Endothelial cell of umbilical vein (primary cell): Measurements from ENCODE around the gene ADIPOQ. TPM values are rescaled to one million over a fixed set of nuclear protein-coding genes. Genes with fewer than 3 reads are reported as not detected.

Experiments
- BruUV-seq: library from RNA; stranded (reverse); fragments of 400-500 nt; replicated peaks from 2 replicates; lab custom pipeline; 2021; lab: Mats Ljungman, UMichigan
- CTCF ChIA-PET: fragments of 300-600, 350-600 bp; sonication (Branson Sonifier 250); formaldehyde crosslinking; loops from one replicate; lab custom pipeline; 2021; ENCODE audit warnings: antibody characterized with exemption, inconsistent platforms; lab: Charles Lee
- POLR2A ChIA-PET: fragments of 300-600, 350-600 bp; sonication (Branson Sonifier 250); formaldehyde crosslinking; loops from one replicate; lab custom pipeline; 2021; ENCODE audit warnings: antibody characterized with exemption, inconsistent platforms; lab: Charles Lee
- DNase-seq: peaks from one replicate; pipeline ENCODE4 v3.0.0-alpha.2; 2011; ENCODE audit warnings: low read depth, low spot score
- FAIRE-seq: peaks from 2 replicates; lab custom pipeline; 2011; peaks lifted over from hg19 to GRCh38; lab: Jason Lieb, UNC
- H2AFZ ChIP-seq: 2 replicates; pipeline ENCODE4 v1.6.0; 2012; ENCODE audit warnings: low read depth, low read length, control low read depth, inconsistent platforms
- H3K27ac ChIP-seq: 2 replicates; pipeline ENCODE4 v1.5.1; 2011; ENCODE audit warnings: low read depth, mild to moderate bottlenecking, control low read depth, low read length, moderate library complexity; ENCODE audit not compliant: insufficient read depth
- H3K27me3 ChIP-seq, 2 experiments: 2 replicates each; pipeline versions ENCODE4 v1.6.0 to v1.6.1; 2011; ENCODE audit warnings: low read length in 2 of 2, mixed read lengths in 1 of 2; ENCODE audit not compliant: control insufficient read depth in 2 of 2, insufficient read depth in 2 of 2
- H3K36me3 ChIP-seq, 2 experiments: 2 replicates in 1 of 2; 3 replicates in 1 of 2; pipeline ENCODE4 v1.5.1; 2011; ENCODE audit warnings: low read length in 2 of 2, mild to moderate bottlenecking in 1 of 2, moderate library complexity in 1 of 2; ENCODE audit not compliant: control insufficient read depth in 2 of 2, insufficient read depth in 2 of 2; ENCODE audit errors: extremely low read depth in 1 of 2
- H3K4me1 ChIP-seq: 3 replicates; pipeline ENCODE4 v1.5.1; 2011; ENCODE audit warnings: mild to moderate bottlenecking, low read length; ENCODE audit not compliant: control insufficient read depth, insufficient read depth; ENCODE audit errors: extremely low read depth
- H3K4me2 ChIP-seq: 2 replicates; pipeline ENCODE4 v1.6.1; 2011; ENCODE audit warnings: low read length, control low read depth, mixed read lengths; ENCODE audit not compliant: insufficient read depth
- H3K4me3 ChIP-seq, 3 experiments: fragments of 200-600 bp in 1 of 3; sonication (generic), shearing (Covaris generic) in 1 of 3; replicated peaks in 1 of 3; 2 replicates each; pipeline ENCODE4 v1.5.1; 2011 to 2016; ENCODE audit warnings: control low read depth in 3 of 3, low read length in 3 of 3, mild to moderate bottlenecking in 2 of 3, inconsistent platforms in 1 of 3, low read depth in 1 of 3, moderate library complexity in 1 of 3; ENCODE audit not compliant: insufficient read depth in 1 of 3
- H3K79me2 ChIP-seq: 2 replicates; pipeline ENCODE4 v1.6.0; 2012; ENCODE audit warnings: low read length, inconsistent platforms; ENCODE audit not compliant: control insufficient read depth, insufficient read depth
- H3K9ac ChIP-seq: replicated peaks from 2 replicates; pipeline ENCODE3; 2011; ENCODE audit warnings: low read length, control low read depth; ENCODE audit not compliant: insufficient read depth; ENCODE audit errors: extremely low read depth
- H3K9me1 ChIP-seq: replicated peaks from 3 replicates; pipeline ENCODE4 v1.6.0; 2011; ENCODE audit warnings: mild to moderate bottlenecking, low read length; ENCODE audit not compliant: control insufficient read depth, insufficient read depth; ENCODE audit errors: extremely low read depth
- H3K9me3 ChIP-seq: replicated peaks from 2 replicates; pipeline ENCODE4 v1.5.1; 2012; ENCODE audit warnings: low read length, inconsistent platforms; ENCODE audit not compliant: control insufficient read depth, insufficient read depth
- H4K20me1 ChIP-seq: replicated peaks from 2 replicates; pipeline ENCODE3; 2011; ENCODE audit warnings: mild to moderate bottlenecking, low read length; ENCODE audit not compliant: control insufficient read depth, insufficient read depth; ENCODE audit errors: extremely low read depth
- CTCF ChIP-seq, 2 donors: IDR thresholded peaks; 1 replicate in 1 of 2; 2 replicates in 1 of 2; pipeline ENCODE4 v1.5.1; 2011; ENCODE audit warnings: low read length in 2 of 2, mild to moderate bottlenecking in 2 of 2, moderate library complexity in 2 of 2, control low read depth in 1 of 2, inconsistent platforms in 1 of 2, low read depth in 1 of 2; ENCODE audit not compliant: insufficient read depth in 1 of 2; ENCODE audit errors: extremely low read depth in 1 of 2
- EZH2 ChIP-seq: IDR thresholded peaks from 2 replicates; pipeline ENCODE4 v1.6.1; 2012; ENCODE audit warnings: borderline replicate concordance, low read depth, mild to moderate bottlenecking, moderate library complexity, low read length, inconsistent platforms; ENCODE audit not compliant: severe bottlenecking
- FOS ChIP-seq: IDR thresholded peaks from 2 replicates; pipeline ENCODE4 v1.6.1; 2011; ENCODE audit warnings: mild to moderate bottlenecking, low read length, moderate library complexity, borderline replicate concordance; ENCODE audit not compliant: insufficient read depth
- GATA2 ChIP-seq: IDR thresholded peaks from 2 replicates; pipeline ENCODE4 v1.7.0; 2011; ENCODE audit warnings: low read depth, mild to moderate bottlenecking, moderate library complexity, mixed read lengths, low read length; ENCODE audit not compliant: insufficient read length, insufficient read depth
- JUN ChIP-seq: IDR thresholded peaks from 2 replicates; pipeline ENCODE4 v1.6.1; 2011; ENCODE audit warnings: borderline replicate concordance, low read depth; ENCODE audit not compliant: insufficient read length, insufficient read depth
- MAX ChIP-seq: IDR thresholded peaks from 2 replicates; pipeline ENCODE4 v1.6.1; 2011; ENCODE audit not compliant: insufficient read depth, insufficient read length
- MYC ChIP-seq: IDR thresholded peaks from one replicate; pipeline ENCODE4 v1.6.1; 2011; ENCODE audit warnings: mild to moderate bottlenecking, low read depth, low read length
- POLR2A ChIP-seq: IDR thresholded peaks from 2 replicates; pipeline ENCODE4 v1.6.1; 2012; ENCODE audit warnings: low read depth, mild to moderate bottlenecking, control low read depth, low read length
- POLR2AphosphoS5 ChIP-seq: IDR thresholded peaks from 2 replicates; pipeline ENCODE4 v1.6.1; 2012; ENCODE audit warnings: low read depth, mild to moderate bottlenecking, control low read depth, low read length, moderate library complexity; ENCODE audit not compliant: insufficient read depth
- dilution Hi-C: fragments of 300-500 bp; cut with MboI; formaldehyde crosslinking; loops from one replicate; pipeline ENCODE4 v1.15.0; 2019; ENCODE audit warnings: low sequenced_read_pairs; ENCODE audit not compliant: extremely low pct_ligation_motif_present
- intact Hi-C: fragments of 100-400 bp; cut with micrococcal nuclease; formaldehyde crosslinking; loops from one replicate; pipeline ENCODE4 v1.10.0; 2022
- polyA plus RNA-seq, 4 experiments: library from polyadenylated mRNA; depleted of rRNA in 3 of 4; stranded (reverse) in 3 of 4; unstranded in 1 of 4; fragments of >200 nt; gene quantifications; 2 replicates each; pipeline versions ENCODE4 v1.2.1 to v1.2.3, GENCODE V29; 2011 to 2012; ENCODE audit warnings: missing spikeins in 1 of 4
- total RNA-seq: library from RNA; stranded (reverse); gene quantifications from 2 replicates; pipeline ENCODE4 v1.2.3, GENCODE V29; 2021

ADIPOQ gene
- total and polyA plus RNA-seq, 2 donors (not counting 3 experiments of a cell fraction or from before 2014, with no cell fraction given), result not detected

DNA sequence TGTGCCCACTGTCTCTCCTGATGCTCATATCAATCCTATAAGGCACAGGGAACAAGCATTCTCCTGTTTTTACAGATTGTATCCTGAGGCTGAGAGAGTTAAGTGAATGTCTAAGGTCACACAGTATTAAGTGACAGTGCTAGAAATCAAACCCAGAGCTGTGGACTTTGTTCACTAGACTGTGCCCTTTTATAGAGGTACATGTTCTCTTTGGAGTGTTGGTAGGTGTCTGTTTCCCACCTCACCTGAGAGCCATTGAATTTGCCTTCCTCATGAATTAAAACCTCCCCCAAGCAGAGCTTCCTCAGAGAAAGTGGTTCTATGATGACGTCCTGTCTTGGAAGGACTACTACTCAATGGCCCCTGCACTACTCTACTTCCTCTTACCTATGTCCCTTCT is 12.4 kb downstream of the ADIPOQ start:
- intact Hi-C loops (no loop called here), dilution Hi-C loops (no loop called here)
- Histone ChIP-seq H3K9me1 (no peaks in the 10 kb centered on the region), H3K36me3 (no peaks in the 10 kb centered on the region), H2AFZ (no peak overlapping the region), H3K27ac (no peak overlapping the region), H3K9ac (no peak overlapping the region), H3K4me3 (no peak overlapping the region), H3K79me2 (no peaks in the 10 kb centered on the region), H3K27me3 (no peaks in the 10 kb centered on the region), H3K4me2 (no peak overlapping the region), H3K4me1 (no peaks in the 10 kb centered on the region), H3K9me3 (no peaks in the 10 kb centered on the region), H4K20me1 (no peaks in the 10 kb centered on the region)
- CTCF ChIA-PET, result interaction anchor here (0.8 kb wide), 1 partner anchor 310 kb away, joined by 4 read pairs; no protein-coding TSS in a partner anchor
- DNase-seq (no peak), FAIRE-seq (no peak)
- TF ChIP-seq POLR2AphosphoS5, result no peak
- no peak for TF ChIP-seq GATA2
- no peak for TF ChIP-seq MAX
- BruUV-seq, result no TSS peak
- POLR2A ChIA-PET, result no interaction called here

- FAIRE-seq (no peak), DNase-seq (no peak)
- dilution Hi-C loops, result no loop called here
- ChIA-PET CTCF (interaction anchor here (1.0 kb wide), 1 partner anchor 282 kb away, joined by 5 read pairs; the partner anchor contains the start of gene RPL39L), POLR2A (interaction anchor here (0.6 kb wide), 1 partner anchor 103 kb away, joined by 3 read pairs; no protein-coding TSS in a partner anchor)
- Histone ChIP-seq H4K20me1 (no peaks in the 10 kb centered on the region), H3K79me2 (no peaks in the 10 kb centered on the region), H3K4me1 (peaks cover 14% of the 10 kb centered on the region), H3K9me3 (no peaks in the 10 kb centered on the region), H2AFZ (no peak overlapping the region), H3K27me3 (no peaks in the 10 kb centered on the region), H3K4me3 (no peak overlapping the region), H3K9ac (no peak overlapping the region), H3K4me2 (no peak overlapping the region), H3K9me1 (peaks cover 2% of the 10 kb centered on the region), H3K27ac (no peak overlapping the region), H3K36me3 (no peaks in the 10 kb centered on the region)
- intact Hi-C loops, result no loop called here
- TF ChIP-seq JUN, result no peak
- TF ChIP-seq FOS, result no peak
- TF ChIP-seq MAX, result no peak
- no peak for TF ChIP-seq POLR2A
- TF ChIP-seq CTCF (IDR thresholded peaks at IDR 0.05; ENCODE audit: extremely low read depth in 1 of 2, insufficient read depth in 1 of 2, low read depth in 1 of 2, low read length in 2 of 2), result no peak
- TF ChIP-seq GATA2, result no peak
- TF ChIP-seq EZH2, result no peak
- no peak for TF ChIP-seq MYC
- no peak for TF ChIP-seq POLR2AphosphoS5
- no TSS peak for BruUV-seq
These were observed 15.2 kb downstream of the ADIPOQ start for GRCh38 chr3:186857743-186858142.
